HEK293 (cell line): Measurements from ENCODE around the gene NEK1.

Experiments
- CTCF ChIA-PET: fragments of 350-600 bp; formaldehyde crosslinking; extraction: SDS; loops from one replicate; lab custom pipeline; 2021; ENCODE audit warnings: antibody characterized with exemption; lab: Yijun Ruan, JAX
- POLR2A ChIA-PET: fragments of 300-600 bp; formaldehyde crosslinking; extraction: SDS; loops from one replicate; lab custom pipeline; 2020; ENCODE audit warnings: antibody characterized with exemption, inconsistent platforms; lab: Yijun Ruan, JAX
- H3K27ac ChIP-seq: fragments of 200-500 bp; sonication (Bioruptor generic); 2 replicates; pipeline ENCODE4 v1.5.1; 2014; ENCODE audit warnings: low read depth, low read length, control low read depth, inconsistent platforms; ENCODE audit errors: extremely low read depth
- H3K36me3 ChIP-seq, 2 experiments: fragments of 200-500 bp in 1 of 2; sonication (Bioruptor generic) in 1 of 2; 1 replicate in 1 of 2; 2 replicates in 1 of 2; pipeline ENCODE4 v1.5.1; 2014 to 2017; ENCODE audit warnings: inconsistent platforms in 2 of 2, low read length in 2 of 2; ENCODE audit not compliant: control insufficient read depth in 2 of 2, insufficient read depth in 1 of 2
- H3K4me1 ChIP-seq: fragments of 200-500 bp; sonication (Bioruptor generic); 2 replicates; pipeline ENCODE4 v1.5.1; 2014; ENCODE audit warnings: mild to moderate bottlenecking, low read length, inconsistent platforms; ENCODE audit not compliant: control insufficient read depth, insufficient read depth
- H3K4me3 ChIP-seq: 2 replicates; pipeline ENCODE4 v1.5.1; 2011; ENCODE audit warnings: low read depth, mild to moderate bottlenecking, control low read depth, low read length, moderate library complexity
- H3K9me3 ChIP-seq: fragments of 200-500 bp; sonication (Bioruptor generic); 2 replicates; pipeline ENCODE4 v1.5.1; 2014; ENCODE audit warnings: low read depth, low read length, inconsistent platforms; ENCODE audit not compliant: control insufficient read depth, insufficient read depth
- BCL11A ChIP-seq: fragments of 450-650 bp; formaldehyde crosslinking; IDR thresholded peaks from 2 replicates; pipeline ENCODE4 v1.5.1; 2016; ENCODE audit warnings: low read depth, missing biosample characterization, missing genetic modification characterization
- HOXD13 ChIP-seq: sonication (generic); formaldehyde crosslinking; IDR thresholded peaks from 2 replicates; pipeline ENCODE4 v1.8.0; 2022; ENCODE audit warnings: missing genetic modification reagents, borderline replicate concordance
- KLF10 ChIP-seq: fragments of 450-650 bp; IDR thresholded peaks from 2 replicates; pipeline ENCODE4 v1.5.1; 2018; ENCODE audit warnings: missing biosample characterization, mild to moderate bottlenecking, missing genetic modification characterization
- MEIS1 ChIP-seq: sonication (generic); formaldehyde crosslinking; IDR thresholded peaks from 2 replicates; pipeline ENCODE4 v1.8.1; 2022; ENCODE audit warnings: missing genetic modification reagents, mild to moderate bottlenecking, borderline replicate concordance
- MYNN ChIP-seq: fragments of 450-650 bp; formaldehyde crosslinking; IDR thresholded peaks from 2 replicates; pipeline ENCODE4 v1.5.1; 2016; ENCODE audit warnings: missing biosample characterization, missing genetic modification characterization, borderline replicate concordance
- RBAK ChIP-seq: fragments of 450-650 bp; formaldehyde crosslinking; IDR thresholded peaks from 2 replicates; pipeline ENCODE4 v1.5.1; 2016; ENCODE audit warnings: missing biosample characterization, missing genetic modification characterization
- SCRT1 ChIP-seq: fragments of 450-650 bp; formaldehyde crosslinking; IDR thresholded peaks from 2 replicates; pipeline ENCODE4 v1.5.1; 2016; ENCODE audit warnings: missing biosample characterization, missing genetic modification characterization, borderline replicate concordance
- SCRT2 ChIP-seq: fragments of 450-650 bp; formaldehyde crosslinking; IDR thresholded peaks from 2 replicates; pipeline ENCODE4 v1.5.1; 2016; ENCODE audit warnings: missing biosample characterization, missing genetic modification characterization
- SP2 ChIP-seq: fragments of 450-650 bp; formaldehyde crosslinking; IDR thresholded peaks from 2 replicates; pipeline ENCODE4 v1.5.1; 2016; ENCODE audit warnings: missing biosample characterization, missing genetic modification characterization
- TCF7L2 ChIP-seq: IDR thresholded peaks from 2 replicates; pipeline ENCODE4 v1.6.1; 2011; ENCODE audit warnings: low read depth, mild to moderate bottlenecking, inconsistent platforms, low read length, moderate library complexity, borderline replicate concordance
- WT1 ChIP-seq: fragments of 450-650 bp; formaldehyde crosslinking; IDR thresholded peaks from 2 replicates; pipeline ENCODE4 v1.5.1; 2016; ENCODE audit warnings: missing biosample characterization, missing genetic modification characterization
- ZBTB49 ChIP-seq: fragments of 450-650 bp; formaldehyde crosslinking; IDR thresholded peaks from 2 replicates; pipeline ENCODE4 v1.5.1; 2016; ENCODE audit warnings: missing biosample characterization, missing genetic modification characterization, low read depth
- ZFP41 ChIP-seq: fragments of 450-650 bp; formaldehyde crosslinking; IDR thresholded peaks from 2 replicates; pipeline ENCODE4 v1.5.1; 2016; ENCODE audit warnings: missing biosample characterization, missing genetic modification characterization, borderline replicate concordance
- ZFP69B ChIP-seq: fragments of 450-650 bp; formaldehyde crosslinking; IDR thresholded peaks from 2 replicates; pipeline ENCODE4 v1.5.1; 2016; ENCODE audit warnings: missing biosample characterization, missing genetic modification characterization
- ZNF202 ChIP-seq: fragments of 450-650 bp; formaldehyde crosslinking; IDR thresholded peaks from 2 replicates; pipeline ENCODE4 v1.5.1; 2016; ENCODE audit warnings: missing biosample characterization, missing genetic modification characterization, borderline replicate concordance
- ZNF221 ChIP-seq: fragments of 450-650 bp; formaldehyde crosslinking; IDR thresholded peaks from 2 replicates; pipeline ENCODE4 v1.5.1; 2017; ENCODE audit warnings: missing biosample characterization, missing genetic modification characterization, borderline replicate concordance
- ZNF350 ChIP-seq: fragments of 450-650 bp; formaldehyde crosslinking; IDR thresholded peaks from 2 replicates; pipeline ENCODE4 v1.5.0; 2017; ENCODE audit warnings: missing biosample characterization, mild to moderate bottlenecking, missing genetic modification characterization
- ZNF426 ChIP-seq: fragments of 450-650 bp; formaldehyde crosslinking; IDR thresholded peaks from 2 replicates; pipeline ENCODE4 v1.5.1; 2017; ENCODE audit warnings: missing biosample characterization, missing genetic modification characterization, mild to moderate bottlenecking, inconsistent platforms, moderate library complexity
- ZNF521 ChIP-seq: fragments of 450-650 bp; formaldehyde crosslinking; IDR thresholded peaks from 2 replicates; pipeline ENCODE4 v1.5.1; 2017; ENCODE audit warnings: missing biosample characterization, mild to moderate bottlenecking, missing genetic modification characterization
- ZNF629 ChIP-seq: fragments of 450-650 bp; formaldehyde crosslinking; IDR thresholded peaks from 2 replicates; pipeline ENCODE4 v1.5.1; 2017; ENCODE audit warnings: missing biosample characterization, missing genetic modification characterization
- ZNF768 ChIP-seq: fragments of 450-650 bp; formaldehyde crosslinking; IDR thresholded peaks from 2 replicates; pipeline ENCODE4 v1.5.1; 2018; ENCODE audit warnings: missing biosample characterization, mild to moderate bottlenecking, missing genetic modification characterization
- ZNF792 ChIP-seq: fragments of 450-650 bp; formaldehyde crosslinking; IDR thresholded peaks from 2 replicates; pipeline ENCODE4 v1.5.1; 2016; ENCODE audit warnings: missing biosample characterization, missing genetic modification characterization
- TF ChIP-seq, protein P1 (sequence below): fragments of 450-650 bp; formaldehyde crosslinking; IDR thresholded peaks from 2 replicates; pipeline ENCODE4 v1.5.1; 2017; ENCODE audit warnings: missing biosample characterization, missing genetic modification characterization
- TF ChIP-seq, protein P2 (sequence below): fragments of 450-650 bp; formaldehyde crosslinking; IDR thresholded peaks from 2 replicates; pipeline ENCODE4 v1.5.1; 2016; ENCODE audit warnings: missing biosample characterization, missing genetic modification characterization
- TF ChIP-seq, protein P3 (sequence below): fragments of 450-650 bp; formaldehyde crosslinking; IDR thresholded peaks from 2 replicates; pipeline ENCODE4 v1.5.1; 2017; ENCODE audit warnings: missing biosample characterization, missing genetic modification characterization
- TF ChIP-seq, protein P4 (sequence below): fragments of 450-650 bp; formaldehyde crosslinking; IDR thresholded peaks from 2 replicates; pipeline ENCODE4 v1.5.1; 2016; ENCODE audit warnings: missing biosample characterization, missing genetic modification characterization
- TF ChIP-seq, protein P5 (sequence below): fragments of 450-650 bp; formaldehyde crosslinking; IDR thresholded peaks from 2 replicates; pipeline ENCODE4 v1.5.1; 2016; ENCODE audit warnings: missing biosample characterization, missing genetic modification characterization

The NEK1 gene

GRCh38 chr4:169611157-169611556 is 1.2 kb downstream of the NEK1 start:
- Histone ChIP-seq H3K36me3 (no peaks in the 10 kb centered on the region), H3K4me3 (peak overlapping the region; percentile 97), H3K27ac (no peak overlapping the region), H3K9me3 (no peaks in the 10 kb centered on the region), H3K4me1 (no peaks in the 10 kb centered on the region)
- POLR2A ChIA-PET = interaction anchor here (0.6 kb wide), 1 partner anchor 361 kb away, joined by 3 read pairs; no protein-coding TSS in a partner anchor
- CTCF ChIA-PET = interaction anchor here (0.8 kb wide), 1 partner anchor 199 kb away, joined by 4 read pairs; no protein-coding TSS in a partner anchor
- TF ChIP-seq, protein P1, sequence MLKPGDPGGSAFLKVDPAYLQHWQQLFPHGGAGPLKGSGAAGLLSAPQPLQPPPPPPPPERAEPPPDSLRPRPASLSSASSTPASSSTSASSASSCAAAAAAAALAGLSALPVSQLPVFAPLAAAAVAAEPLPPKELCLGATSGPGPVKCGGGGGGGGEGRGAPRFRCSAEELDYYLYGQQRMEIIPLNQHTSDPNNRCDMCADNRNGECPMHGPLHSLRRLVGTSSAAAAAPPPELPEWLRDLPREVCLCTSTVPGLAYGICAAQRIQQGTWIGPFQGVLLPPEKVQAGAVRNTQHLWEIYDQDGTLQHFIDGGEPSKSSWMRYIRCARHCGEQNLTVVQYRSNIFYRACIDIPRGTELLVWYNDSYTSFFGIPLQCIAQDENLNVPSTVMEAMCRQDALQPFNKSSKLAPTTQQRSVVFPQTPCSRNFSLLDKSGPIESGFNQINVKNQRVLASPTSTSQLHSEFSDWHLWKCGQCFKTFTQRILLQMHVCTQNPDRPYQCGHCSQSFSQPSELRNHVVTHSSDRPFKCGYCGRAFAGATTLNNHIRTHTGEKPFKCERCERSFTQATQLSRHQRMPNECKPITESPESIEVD (tag by site-specific recombination) = peak; percentile 82; the same call in 1 of the 2 replicates
- TF ChIP-seq, protein P2, sequence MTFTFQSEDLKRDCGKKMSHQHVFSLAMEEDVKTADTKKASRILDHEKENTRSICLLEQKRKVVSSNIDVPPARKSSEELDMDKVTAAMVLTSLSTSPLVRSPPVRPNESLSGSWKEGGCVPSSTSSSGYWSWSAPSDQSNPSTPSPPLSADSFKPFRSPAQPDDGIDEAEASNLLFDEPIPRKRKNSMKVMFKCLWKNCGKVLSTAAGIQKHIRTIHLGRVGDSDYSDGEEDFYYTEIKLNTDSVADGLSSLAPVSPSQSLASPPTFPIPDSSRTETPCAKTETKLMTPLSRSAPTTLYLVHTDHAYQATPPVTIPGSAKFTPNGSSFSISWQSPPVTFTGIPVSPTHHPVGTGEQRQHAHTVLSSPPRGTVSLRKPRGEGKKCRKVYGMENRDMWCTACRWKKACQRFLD (tag by site-specific recombination) = no peak
- TF ChIP-seq, protein P3, sequence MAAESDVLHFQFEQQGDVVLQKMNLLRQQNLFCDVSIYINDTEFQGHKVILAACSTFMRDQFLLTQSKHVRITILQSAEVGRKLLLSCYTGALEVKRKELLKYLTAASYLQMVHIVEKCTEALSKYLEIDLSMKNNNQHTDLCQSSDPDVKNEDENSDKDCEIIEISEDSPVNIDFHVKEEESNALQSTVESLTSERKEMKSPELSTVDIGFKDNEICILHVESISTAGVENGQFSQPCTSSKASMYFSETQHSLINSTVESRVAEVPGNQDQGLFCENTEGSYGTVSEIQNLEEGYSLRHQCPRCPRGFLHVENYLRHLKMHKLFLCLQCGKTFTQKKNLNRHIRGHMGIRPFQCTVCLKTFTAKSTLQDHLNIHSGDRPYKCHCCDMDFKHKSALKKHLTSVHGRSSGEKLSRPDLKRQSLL (tag by site-specific recombination) = 0 out of 2 replicates have a peak, but pooled peaks have one; percentile 18
- TF ChIP-seq ZNF521 (tag by site-specific recombination) = no peak
- TF ChIP-seq RBAK = no peak
- no peak for TF ChIP-seq BCL11A (tag by site-specific recombination)
- no peak for TF ChIP-seq ZFP41 (tag by site-specific recombination)
- TF ChIP-seq, protein P4, sequence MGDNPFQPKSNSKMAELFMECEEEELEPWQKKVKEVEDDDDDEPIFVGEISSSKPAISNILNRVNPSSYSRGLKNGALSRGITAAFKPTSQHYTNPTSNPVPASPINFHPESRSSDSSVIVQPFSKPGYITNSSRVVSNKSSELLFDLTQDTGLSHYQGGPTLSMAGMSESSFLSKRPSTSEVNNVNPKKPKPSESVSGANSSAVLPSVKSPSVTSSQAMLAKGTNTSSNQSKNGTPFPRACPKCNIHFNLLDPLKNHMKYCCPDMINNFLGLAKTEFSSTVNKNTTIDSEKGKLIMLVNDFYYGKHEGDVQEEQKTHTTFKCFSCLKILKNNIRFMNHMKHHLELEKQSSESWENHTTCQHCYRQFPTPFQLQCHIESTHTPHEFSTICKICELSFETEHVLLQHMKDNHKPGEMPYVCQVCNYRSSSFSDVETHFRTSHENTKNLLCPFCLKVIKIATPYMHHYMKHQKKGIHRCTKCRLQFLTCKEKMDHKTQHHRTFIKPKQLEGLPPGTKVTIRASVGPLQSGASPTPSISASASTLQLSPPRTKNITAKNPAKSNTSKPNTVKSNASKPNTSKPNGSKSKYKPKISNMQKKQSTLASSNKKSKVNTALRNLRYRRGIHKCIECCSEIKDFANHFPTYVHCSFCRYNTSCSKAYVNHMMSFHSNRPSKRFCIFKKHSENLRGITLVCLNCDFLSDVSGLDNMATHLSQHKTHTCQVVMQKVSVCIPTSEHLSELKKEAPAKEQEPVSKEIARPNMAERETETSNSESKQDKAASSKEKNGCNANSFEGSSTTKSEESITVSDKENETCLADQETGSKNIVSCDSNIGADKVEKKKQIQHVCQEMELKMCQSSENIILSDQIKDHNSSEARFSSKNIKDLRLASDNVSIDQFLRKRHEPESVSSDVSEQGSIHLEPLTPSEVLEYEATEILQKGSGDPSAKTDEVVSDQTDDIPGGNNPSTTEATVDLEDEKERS (tag by site-specific recombination) = no peak
- no peak for TF ChIP-seq MYNN (tag by site-specific recombination)
- no peak for TF ChIP-seq ZNF792 (tag by site-specific recombination)
- no peak for TF ChIP-seq SCRT1 (tag by site-specific recombination)
- TF ChIP-seq ZFP69B = no peak
- no peak for TF ChIP-seq MEIS1 (CRISPR knock-in tag)
- TF ChIP-seq ZBTB49 (tag by site-specific recombination) = no peak
- TF ChIP-seq ZNF221 (tag by site-specific recombination) = no peak
- TF ChIP-seq ZNF629 (tag by site-specific recombination) = no peak
- no peak for TF ChIP-seq SP2 (tag by site-specific recombination)
- no peak for TF ChIP-seq ZNF202 (tag by site-specific recombination)
- TF ChIP-seq SCRT2 = no peak
- no peak for TF ChIP-seq ZNF350 (tag by site-specific recombination)
- no peak for TF ChIP-seq ZNF426 (tag by site-specific recombination)
- TF ChIP-seq HOXD13 (CRISPR knock-in tag) = no peak
- TF ChIP-seq KLF10 (tag by site-specific recombination) = no peak
- no peak for TF ChIP-seq TCF7L2
- 0 out of 2 replicates have a peak, but pooled peaks have one; percentile 14 for TF ChIP-seq WT1 (tag by site-specific recombination)
- no peak for TF ChIP-seq ZNF768 (tag by site-specific recombination)
- TF ChIP-seq, protein P5, sequence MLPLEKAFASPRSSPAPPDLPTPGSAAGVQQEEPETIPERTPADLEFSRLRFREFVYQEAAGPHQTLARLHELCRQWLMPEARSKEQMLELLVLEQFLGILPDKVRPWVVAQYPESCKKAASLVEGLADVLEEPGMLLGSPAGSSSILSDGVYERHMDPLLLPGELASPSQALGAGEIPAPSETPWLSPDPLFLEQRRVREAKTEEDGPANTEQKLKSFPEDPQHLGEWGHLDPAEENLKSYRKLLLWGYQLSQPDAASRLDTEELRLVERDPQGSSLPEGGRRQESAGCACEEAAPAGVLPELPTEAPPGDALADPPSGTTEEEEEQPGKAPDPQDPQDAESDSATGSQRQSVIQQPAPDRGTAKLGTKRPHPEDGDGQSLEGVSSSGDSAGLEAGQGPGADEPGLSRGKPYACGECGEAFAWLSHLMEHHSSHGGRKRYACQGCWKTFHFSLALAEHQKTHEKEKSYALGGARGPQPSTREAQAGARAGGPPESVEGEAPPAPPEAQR = no peak
